Endothelial cell of hepatic sinusoid (primary cell): ENCODE results near the gene CCDC3.

ENCODE experiments used
- in situ Hi-C: cut with HindIII; loops from 2 replicates; pipeline ENCODE4 v1.10.0; 2017; ENCODE audit warnings: low sequenced_read_pairs

CCDC3 gene

DNA sequence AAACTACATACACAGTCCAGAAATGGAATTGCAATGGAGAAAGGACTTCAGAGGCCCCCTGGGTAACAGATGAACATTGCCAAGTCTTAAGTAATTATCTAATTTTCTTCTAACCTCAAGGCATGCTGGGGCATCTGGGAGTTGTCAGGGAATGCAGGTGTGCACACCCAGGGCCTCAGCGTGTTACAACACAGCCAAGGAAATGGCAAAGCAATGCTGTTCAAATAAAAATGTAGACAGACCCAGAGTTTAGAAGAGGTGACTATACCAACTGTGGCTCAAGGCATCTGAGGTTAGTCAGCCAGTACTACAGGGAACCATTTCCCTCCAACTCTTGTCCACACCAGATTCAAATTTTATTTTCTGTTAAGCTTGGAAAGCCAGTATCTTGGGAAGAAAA is 73.6 kb downstream of the CCDC3 start:
- in situ Hi-C loops: no loop called here

DNA sequence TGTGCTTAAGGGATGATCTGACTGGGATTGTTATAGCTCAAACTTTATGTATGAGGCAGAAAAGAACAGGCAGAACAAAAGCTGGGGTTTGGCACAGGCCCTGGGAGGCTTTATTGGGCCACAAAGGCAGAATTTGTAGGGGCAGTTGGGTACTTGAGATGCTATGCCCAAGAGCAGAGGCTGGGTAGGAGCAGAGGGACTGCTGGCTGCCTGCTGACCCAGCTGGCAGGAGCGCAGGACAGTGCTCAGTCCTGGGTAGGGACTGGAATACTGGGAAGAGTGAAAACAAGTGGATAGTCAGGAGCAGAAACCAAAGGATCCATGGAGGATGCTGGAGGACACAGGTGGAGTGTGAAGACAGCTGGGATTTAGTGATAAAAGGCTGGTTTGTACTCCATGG is 75.7 kb downstream of the CCDC3 start:
- in situ Hi-C loops: no loop called here

DNA sequence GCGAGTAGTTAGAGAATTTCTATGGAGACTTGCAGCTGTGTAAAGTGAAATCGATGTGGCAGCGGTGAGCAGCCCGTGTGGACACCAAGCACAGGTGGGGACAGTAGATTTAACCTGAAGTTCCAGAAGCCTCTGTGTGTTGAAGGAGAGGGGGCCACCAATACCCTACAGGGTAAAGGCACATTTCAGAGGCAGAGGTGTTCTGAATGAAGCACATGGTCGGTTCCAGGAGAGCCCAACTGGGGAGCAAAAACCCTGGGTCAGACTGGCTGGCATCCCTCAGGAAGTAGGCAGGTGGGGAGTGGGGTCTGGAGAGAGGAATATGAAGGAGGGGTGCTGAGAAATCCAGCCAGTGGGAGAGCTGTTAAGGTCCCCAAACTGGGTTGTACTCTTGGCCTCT is 76.6 kb downstream of the CCDC3 start:
- in situ Hi-C loops: no loop called here

DNA sequence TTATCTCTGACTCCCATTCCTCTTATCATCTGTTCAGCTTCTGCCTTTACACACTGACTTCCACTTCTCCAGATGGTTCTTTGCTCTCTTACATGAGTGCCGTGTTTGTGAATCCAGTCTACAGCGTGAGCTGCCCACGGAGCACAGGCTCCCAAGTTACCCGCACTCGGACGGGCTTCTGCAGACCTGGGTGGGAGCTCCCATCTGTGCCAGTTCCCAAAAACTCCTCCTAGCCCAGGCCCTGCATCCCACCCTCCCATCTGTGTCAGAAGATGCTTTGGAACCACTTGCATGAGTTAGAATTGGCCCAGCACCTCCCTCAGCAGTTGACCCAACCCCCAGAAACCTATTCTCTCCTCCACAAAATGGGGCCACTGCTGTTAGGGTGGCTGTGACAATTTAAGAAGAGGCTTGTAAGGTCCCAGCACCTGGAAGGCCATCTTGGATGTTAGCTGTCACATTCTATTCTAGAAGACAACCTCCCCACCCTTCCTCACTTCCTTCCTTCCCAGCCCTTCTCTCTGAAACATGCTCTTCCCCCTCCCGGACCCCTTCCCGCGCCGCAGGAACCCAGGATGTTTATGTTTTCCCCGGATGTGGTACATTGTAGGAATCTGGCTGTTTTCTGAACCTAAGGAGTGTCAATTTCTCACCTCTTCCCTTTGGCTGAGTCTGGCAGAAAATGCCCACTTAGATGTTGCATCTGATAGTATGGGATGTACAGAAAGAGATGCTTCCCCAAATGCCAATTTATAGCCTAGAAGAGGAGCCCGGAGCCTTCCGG is 79.2 kb downstream of the CCDC3 start:
- in situ Hi-C loops: no loop called here

DNA sequence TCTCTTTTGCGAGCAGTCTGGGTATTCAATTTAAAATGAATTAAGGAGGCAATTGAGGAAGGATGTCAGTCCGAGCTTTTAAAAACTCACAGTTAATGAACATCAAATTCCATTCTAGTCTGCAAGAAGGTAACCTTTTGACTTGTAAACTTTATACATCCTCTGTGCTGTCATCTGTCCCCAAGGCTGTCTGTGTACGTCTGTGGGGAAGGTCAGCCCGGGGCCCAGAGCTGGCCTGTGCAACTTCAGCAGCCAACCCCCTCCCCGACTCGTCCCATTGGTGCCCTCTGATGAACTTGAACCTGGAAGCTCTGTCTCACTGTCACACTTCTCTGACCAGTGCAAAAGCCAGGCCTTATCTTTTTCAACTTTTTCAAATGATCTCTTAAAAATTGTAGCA is 80.3 kb downstream of the CCDC3 start:
- in situ Hi-C loops: no loop called here

DNA sequence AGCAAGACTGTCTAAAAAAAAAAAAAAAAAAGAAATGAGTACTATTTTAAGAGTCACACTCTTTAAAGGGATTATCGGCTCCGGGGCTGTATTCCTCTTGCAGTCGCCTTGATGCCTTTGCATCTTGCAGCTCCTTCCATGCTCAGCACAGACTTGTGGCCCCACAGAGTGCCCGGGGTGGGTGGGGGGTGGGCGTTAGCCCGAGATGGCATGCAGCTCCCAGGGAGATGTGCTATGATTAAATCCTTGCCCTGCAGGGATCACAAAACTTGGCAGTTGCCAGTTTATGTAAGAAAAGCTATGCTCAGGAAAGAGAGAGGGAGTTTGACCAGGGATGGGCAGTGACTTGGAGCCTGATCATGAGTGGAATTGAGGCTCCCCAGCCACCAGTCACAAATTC is 81.9 kb downstream of the CCDC3 start:
- in situ Hi-C loops: no loop called here

DNA sequence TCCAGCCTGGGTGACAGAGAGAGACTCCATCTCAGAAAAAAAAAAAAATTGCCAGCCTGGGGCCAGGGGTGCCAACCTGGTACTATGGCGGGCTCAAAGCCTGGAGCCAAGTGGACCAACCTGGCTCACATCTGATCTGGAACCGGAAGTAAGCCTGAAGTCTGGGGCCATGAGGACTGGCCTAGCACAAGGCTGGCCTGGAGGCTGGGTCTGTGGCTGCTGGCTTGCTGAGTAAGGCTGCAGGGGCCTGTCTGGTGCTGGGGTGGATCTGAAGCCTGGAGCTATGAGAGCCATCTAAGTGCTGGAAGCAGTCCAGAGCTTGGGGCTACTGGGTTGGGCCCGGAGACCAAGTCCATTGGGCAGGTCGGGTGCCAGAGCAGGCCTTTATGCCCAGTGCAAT is 84.9 kb downstream of the CCDC3 start:
- in situ Hi-C loops: no loop called here

DNA sequence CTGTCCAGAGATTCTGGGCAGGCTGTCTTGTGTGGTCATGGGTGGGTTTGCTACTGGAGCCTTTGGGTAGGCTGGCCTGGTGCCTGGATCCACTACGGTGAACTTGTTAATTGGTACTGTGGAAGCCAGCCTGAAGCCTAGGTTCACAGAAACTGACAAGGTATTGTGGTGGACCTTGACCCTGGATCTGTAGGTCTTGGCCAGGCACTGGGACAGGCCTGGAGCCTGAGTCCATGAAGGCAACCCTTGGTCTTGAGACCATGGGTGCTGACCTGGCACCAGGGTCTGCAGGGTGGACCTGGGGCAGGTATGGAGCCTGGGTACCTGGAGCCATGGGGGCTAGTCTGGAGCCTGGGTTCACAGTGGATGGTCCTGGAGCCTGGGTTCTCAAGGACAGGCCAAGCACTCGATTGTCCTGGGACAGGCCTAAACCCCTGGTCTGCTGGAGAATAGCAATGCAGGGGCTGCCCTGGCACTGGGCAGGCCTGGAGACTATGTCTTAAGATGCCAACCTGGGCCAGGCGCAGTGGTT is 85.8 kb downstream of the CCDC3 start:
- in situ Hi-C loops: no loop called here

DNA sequence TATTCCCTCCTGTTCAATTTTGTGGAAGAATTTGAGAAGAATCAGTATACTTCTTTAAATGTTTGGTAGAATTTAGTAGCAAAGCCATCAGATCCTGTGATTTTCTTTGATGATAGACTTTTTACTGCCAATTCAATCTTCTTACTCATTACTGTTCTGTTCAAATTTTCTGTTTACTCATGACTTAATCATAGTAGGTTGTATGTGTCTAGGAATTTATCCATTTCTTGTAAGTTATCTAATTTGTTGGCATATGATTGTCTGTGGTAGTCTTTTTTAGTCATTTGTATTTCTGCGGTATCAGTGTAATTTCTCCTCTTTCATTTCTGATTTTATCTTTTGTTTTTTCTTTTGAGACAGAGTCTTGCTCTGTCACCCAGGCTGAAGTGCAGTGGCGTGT is 87.4 kb downstream of the CCDC3 start:
- in situ Hi-C loops: no loop called here

DNA sequence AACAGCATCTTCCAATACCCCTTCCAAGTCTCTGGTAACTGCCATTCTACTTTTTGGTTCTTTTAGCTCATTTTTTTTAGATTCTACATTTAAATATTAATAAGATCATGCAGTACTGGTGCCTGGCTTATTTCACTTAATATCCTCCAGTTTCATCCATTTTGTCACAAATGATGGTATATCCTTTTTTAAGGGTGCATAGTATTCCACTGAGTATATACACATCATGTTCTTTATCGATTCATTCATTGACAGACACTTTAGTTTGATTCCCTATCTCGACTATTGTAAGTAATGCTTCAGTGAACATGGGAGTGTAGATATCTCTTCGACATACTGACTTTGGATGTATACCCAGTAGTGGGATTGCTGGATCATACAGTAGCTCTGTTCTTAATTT is 89.7 kb downstream of the CCDC3 start:
- in situ Hi-C loops: no loop called here

DNA sequence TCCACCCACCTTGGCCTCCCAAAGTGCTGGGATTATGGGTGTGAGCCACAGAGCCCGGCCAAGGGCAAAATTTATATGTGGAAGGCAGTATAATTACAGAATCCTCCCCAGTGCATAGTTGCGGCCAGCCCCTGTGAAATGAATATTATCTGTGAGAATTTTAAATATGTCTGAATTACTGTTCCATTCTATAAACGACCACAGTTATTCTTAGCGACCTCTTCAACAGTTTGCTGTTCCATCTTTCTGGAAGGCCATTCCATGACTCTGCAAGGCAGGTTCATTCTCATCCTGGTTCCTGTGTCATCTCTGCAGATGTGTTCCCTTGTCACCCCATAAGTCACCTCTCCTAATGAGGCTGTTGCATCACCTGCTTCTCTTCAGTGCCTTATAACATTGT is 90.7 kb downstream of the CCDC3 start:
- in situ Hi-C loops: no loop called here

DNA sequence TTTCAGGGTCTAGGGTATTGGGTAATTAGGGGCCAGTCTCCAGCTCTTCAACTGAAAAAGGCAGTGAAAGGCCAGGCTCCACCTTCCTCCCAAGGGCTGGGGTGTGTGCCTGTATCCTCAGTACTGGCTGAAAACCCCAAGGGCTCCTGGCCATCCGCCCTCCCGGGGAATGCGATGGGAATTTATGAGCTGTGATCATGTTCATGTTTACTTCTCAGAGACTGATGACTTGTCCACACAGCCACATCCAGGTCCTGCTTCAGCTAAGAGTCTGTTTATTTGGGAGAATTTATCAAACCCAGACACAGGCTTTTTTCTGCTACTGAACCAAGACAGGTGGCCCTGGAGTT is 91.7 kb downstream of the CCDC3 start:
- in situ Hi-C loops: no loop called here

DNA sequence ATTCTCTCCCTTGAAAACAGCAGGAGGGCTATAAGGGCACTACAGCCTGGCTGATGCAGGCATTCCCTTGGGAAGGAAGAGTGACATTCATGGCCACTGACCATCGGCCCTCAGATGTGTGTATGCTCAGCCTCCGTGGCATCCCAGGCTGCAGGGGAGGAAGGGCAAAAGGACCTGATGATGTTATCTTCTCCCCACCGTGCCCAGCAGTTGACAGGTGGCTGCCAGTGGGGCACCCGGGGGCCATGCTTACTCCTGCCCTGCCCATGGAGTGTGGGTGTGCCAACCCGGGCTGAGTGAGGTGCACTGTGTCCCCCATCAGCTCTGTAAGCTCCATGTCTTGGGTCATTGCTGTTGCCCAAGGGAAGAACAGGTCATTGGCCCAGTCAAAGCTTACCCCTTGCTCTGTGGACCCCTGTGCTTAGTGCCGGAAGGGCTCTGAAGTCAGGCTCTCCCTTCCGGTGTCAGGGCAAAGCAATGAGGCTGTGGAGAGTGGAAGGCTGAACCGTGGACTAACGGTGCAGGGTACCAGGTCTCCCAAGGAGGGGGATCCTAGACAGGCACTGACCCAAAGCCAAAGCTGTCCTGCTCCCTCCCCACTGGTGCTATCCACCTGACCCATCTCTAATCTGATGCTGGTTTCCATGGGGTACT is 92.2 kb downstream of the CCDC3 start:
- in situ Hi-C loops: no loop called here

DNA sequence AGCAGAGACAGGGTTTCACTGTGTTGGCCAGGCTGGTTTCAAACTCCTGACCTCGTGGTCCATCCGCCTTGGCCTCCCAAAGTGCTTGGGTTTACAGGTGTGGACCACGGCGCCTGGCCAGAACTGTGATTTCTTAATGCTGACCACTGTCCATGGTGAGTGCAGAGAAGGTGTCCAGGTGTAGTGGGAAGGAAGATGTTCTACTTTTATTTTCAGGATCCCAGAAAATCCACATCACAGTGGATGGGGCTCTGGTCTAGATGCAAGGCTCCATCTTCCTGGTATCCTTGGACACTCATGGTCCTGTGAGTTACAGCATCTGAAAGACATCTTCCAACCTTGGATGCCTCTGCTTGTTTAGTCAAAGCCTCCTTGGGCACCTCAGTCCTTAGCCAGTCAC is 92.7 kb downstream of the CCDC3 start:
- in situ Hi-C loops: no loop called here

DNA sequence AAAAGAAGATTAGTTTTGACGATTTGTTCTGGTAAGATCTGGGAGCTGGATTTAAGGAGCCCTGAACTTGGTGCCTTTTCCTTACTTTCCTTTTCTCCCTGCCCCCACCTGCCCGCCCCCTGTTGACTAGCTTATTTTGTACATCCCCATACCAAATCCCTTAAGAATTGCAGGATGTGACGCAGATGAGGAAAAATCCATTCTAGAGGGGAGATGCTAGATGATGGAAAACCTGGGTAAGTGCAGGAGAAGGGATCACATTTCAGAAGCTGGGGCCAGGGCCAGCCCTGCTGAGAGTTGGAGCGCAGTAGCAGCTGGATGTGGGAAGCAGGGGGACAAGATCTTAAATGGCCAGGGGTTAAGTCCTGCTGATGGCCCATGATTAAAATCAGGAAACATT is 93.9 kb downstream of the CCDC3 start:
- in situ Hi-C loops: no loop called here

DNA sequence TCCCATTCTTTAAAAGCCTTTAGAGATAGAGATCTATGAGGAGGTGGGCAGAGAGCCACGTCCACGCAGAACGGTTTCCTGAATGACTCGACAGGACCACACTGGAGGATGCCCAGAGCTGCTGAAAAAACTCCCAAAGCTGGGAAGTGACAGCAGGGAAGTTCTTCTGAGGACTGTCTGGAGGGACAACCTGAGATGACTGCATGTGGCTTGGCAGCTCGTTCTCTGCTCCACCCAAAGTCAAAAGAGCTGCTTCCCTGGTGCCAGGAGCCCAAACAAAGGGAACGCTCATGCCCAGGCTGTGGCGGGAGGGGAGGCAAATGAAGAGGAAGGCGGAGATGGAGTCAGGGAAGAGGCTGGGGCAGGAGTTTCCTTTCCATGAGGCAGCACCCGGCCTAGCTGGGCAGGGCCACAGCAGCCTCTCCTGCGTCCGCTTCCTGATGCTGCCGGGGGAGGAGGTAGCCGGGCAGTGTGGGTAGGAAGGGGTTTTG is 95.4 kb downstream of the CCDC3 start:
- in situ Hi-C loops: no loop called here

DNA sequence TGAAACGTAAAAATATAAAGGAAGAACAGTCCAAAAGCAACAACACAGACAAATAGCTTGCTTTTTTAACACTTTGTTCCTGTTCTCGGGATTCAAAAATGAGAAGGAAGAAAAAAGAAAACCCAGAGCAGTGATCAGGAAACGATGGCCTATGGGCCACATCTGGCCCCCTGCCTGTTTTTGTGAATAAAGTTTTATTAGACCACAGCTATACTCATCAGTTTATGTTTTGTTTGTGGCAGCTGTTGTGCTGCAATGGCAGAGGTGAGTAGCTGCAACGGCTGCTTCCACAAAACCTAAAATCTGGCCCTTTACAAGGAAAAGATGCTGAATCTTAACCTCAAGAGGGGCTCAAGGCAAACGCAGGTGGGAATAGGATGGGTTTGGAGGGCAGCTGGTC is 96.4 kb downstream of the CCDC3 start:
- in situ Hi-C loops: no loop called here

DNA sequence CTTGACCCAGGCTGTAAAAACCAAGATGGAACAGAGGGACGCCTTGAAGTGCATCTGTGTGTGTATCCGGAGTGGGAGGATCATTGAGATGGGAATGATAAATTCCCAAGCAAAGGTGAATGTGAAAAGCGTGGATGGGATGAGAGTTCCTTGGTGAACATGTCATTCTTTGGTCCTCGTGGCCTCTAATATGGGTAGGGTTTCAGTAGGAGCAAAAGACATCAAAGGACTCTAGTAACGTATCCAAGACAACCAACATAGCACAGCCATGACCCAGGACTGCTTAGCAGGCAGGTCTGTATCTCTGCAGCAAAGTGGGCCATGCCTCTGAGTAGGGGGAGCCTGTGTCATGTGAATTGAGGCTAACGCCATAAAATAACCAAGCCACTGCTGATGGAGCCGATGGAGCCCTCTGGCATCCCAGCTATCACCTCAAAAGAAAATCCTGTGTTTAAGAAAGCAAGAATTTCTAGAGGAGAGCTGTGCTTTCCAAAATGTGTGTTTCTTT is 98.6 kb downstream of the CCDC3 start:
- in situ Hi-C loops: no loop called here

DNA sequence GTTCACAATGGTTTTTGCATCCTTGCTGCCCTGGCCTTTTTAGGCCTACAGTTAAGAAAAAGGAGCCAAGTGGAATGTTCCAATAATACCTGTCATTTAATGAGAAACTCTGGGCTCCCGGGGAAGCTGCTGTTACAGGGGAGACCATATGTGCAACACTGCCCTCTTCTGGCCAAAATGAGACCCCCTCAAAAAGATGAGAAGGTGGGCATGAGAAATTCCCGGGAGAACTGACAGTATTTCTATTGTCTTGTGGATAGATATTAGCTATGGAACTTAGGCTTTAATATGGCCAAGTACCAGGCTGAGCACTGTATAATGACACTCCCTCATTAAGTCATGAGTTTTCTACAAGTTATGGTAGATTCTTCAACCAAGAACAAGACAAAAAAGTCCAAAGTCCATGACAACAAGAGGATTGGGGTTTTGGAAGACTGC is 99.4 kb downstream of the CCDC3 start:
- in situ Hi-C loops: no loop called here

DNA sequence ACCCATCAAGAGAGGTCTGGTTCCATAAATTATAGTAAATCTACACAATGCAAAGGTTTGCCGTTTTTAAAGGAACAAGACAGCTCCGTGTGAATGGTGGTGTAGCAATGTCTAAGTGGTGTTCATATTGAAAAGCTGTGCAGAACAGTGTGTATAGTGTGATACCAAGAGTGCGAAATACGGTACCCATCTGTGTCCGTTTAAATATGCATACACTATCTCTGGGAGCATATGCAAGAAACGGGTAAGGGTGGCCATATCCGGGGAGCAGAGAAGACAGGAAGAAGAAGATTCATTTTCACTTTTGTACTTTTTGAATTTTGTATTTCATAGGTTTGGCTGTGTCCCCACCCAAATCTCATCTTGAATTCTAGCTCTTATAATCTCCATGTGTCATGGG is 102.0 kb downstream of the CCDC3 start:
- in situ Hi-C loops: loop anchor here (5.0 kb wide), 1 partner anchor 77 kb away; no protein-coding TSS in a partner anchor

DNA sequence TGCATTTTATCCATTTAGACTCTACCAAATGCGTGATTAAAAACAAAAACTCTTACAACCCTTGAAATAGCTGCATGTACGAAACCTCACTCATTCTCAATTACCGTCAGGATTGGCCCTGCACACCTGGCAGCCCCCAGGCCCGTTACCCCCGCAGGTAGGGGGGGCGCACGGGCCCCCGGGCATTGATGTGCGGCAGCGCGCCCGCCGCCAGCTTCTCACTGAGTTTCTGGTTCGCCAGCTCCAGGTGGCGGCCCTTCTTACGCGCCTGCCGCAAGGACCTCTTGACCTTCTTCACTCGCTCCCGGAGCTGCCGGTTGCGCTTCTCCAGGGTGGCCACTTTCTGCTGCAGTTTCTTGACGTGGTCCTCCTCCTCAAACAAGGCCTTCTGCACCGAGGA is 103.2 kb downstream of the CCDC3 start:
- in situ Hi-C loops: loop anchor here (5.0 kb wide), 1 partner anchor 76 kb away; no protein-coding TSS in a partner anchor

DNA sequence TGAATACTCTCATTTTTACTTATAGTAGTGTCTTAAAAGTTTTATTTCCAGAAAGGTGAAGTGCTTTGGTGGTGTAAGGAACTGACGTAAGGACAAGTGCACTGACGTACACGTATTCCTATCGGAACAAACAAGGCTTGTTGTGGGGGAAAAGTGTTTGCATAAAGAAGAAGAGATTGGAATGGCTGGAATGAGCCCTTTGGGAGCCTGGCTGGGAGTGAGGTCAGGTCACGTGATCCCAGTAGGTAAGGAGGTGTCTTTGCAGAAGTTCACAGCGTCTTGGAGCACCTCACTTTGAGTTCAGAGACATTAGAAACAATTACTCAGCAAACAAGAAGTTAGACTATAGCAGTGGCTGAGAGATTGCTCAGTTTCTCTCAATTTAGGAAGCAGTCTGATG is 104.2 kb downstream of the CCDC3 start:
- in situ Hi-C loops: loop anchor here (5.0 kb wide), 1 partner anchor 75 kb away; no protein-coding TSS in a partner anchor
